Dermis blood vessel endothelial cell (primary cell): ENCODE data around the gene PPP1R1C. TPM values are rescaled to one million over a fixed set of nuclear protein-coding genes. Genes with fewer than 3 reads are reported as not detected.
A peak's percentile ranks its signal among the peaks of the same experiment; 100 is the strongest.

ENCODE experiments used
- DNase-seq: peaks from one replicate; pipeline ENCODE4 v3.0.0; 2010
- total RNA-seq: library from RNA; depleted of rRNA; stranded (reverse); fragments of >200 nt; gene quantifications from 2 replicates; pipeline ENCODE4 v1.2.3, GENCODE V29; 2014

The PPP1R1C gene
- total RNA-seq, 1 donor from 2014 or later, result 0.51 TPM

DNA sequence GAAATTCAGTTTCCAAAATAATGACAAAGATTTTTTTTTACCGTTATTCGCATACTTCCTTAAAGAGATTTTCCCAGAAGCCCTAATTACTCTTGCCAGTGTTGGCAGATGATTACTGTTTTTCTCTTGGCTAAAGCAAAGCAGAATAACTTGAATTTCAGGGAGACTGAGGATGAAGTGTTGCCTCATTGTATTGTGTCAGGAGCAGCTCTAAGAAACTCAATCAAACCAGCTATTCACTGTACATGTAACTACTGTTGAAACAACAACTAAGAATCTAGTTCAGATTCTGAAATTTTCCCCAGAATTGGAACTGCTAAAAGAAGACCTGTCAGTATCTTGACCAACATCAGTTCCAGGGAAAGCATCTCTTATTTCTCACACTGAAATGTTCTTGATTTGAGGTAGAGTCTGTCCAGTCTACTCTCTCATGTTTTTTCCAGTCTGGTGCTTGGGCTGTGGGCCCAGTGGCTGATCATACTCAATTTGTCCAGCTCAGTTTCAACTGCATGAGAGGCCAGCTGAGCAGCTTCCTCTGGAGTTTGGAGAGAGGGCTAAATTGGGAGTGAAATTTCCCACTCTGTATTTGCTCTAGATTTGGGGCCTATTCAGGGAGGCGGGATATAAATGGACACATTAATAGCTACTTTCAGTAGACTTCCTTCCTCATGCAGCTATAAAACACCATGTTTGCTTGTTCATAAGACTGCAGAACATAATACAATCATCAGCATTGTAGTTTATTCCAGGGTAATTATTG lies 78.5 kb downstream of the PPP1R1C start:
- DNase-seq, result peak; percentile 4

DNA sequence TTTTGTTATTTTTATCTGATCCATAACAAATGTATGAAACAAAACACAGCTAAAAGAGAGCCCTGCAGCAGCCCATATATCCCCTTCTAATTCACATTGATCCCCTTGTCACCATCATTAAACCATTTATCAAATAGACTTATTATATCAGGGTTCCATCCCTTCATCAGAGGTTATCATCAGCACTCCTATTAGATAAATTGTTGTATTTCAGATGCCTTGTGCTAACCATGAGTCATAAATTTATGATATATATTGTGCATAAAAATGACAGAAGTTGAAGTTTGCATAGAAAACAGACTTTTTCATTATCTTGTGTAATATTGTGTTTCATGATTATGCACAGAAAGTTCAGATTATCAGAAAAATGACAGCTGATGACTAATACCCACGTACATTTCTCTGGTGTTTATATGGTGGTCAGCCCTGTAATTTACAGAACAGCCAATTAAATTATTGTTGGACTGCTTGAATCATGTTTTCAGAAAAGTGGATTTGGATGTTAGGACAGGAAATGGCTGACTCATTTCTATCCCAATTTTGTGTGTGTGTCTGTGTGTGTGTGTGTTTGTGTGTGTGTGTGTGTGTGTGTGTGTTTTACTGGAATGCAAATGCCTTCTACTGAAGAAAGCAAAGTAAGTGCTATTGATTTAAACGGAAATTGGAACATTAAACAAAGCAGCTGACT lies 80.9 kb downstream of the PPP1R1C start:
- DNase-seq, result peak; percentile 77

DNA sequence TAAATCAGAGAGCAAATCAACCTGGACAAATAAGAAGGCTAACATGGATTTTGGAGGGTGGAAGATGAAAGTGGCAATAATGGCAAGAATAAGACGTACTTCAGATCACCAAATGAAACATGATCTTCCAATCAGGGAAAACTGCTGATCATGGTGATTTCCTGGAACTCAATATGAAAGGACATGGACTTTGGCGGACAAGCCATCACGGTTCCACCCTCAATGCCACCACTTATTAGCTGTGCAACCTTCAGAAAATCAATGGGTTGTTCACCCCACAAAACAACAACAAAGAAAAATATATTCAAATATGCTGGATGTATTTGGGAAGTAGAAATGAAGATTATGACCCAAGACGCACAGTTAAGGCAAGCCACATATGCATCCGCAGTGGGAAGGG lies 81.7 kb downstream of the PPP1R1C start:
- DNase-seq, result no peak

DNA sequence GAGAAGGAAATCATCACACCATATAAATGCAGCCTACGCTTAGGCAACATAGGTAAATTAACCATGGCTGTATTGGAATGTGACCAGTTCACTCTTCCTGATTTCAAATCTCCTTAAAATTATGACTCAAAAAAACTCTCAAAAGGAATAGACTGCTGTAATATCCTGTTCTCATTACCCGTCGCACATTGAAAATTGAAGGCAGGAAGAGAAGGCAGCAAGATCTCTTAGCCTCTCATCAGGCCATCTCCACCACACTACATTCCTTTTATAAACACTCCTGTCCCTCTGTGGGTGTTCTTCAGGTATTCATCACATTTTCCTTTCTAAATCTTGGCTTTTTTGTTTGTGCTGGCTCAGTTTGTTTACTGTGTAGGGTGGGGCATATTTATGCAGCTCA lies 83.2 kb downstream of the PPP1R1C start:
- peak; percentile 45 for DNase-seq

DNA sequence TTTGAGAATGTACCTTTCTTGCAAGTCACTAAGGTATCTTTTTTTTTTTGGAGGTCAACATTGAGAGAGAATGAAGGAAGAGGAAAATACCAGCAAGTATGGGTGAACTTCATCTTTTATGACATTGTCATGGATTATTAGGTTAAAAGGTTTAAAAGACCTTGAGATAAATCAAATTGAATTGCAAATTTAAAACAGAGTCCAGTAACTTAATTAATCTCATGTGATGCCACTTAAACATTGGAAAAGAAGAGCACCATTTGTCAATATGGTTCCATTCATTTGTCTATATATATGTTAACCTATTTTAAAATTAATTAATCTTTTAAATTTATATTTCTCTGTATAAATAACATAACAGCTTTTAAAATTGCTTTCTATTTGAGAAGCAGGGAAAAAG lies 83.8 kb downstream of the PPP1R1C start:
- DNase-seq, result no peak

DNA sequence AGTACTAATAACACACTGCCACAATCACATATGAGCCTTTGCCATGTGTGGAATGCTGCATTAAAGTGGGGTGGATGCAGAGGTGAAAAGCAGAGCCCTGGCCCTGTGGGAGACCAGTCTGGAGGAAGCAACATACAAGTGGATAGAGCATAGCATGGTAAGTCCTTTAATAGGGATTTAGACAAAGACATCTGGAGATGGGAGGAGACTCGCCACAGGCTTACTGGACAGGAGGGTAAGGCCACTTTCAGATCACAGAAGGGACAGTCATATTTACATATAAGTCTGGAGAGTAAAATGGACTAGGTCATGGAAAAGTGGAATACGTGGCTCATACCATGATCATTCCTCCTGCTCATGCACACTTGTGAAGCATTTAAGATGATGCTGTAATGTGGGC lies 84.3 kb downstream of the PPP1R1C start:
- no peak for DNase-seq

DNA sequence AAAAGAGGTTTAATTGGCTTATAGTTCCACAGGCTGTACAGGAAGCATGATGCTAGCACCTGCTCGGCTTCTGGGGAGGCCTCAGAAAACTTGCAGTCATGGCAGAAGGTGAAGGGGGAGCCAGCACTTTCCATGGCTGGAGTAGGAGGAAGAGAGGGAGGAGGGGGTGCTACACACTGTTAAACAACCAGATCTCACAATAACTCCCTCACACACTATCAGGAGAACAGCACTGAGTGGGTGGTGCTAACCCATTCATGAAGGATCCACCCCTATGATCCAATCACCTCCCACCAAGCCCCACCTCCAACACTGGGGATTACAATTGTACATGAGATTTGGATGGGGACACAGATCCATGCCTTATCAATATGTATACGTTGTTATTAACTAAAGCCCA lies 85.1 kb downstream of the PPP1R1C start:
- no peak for DNase-seq

DNA sequence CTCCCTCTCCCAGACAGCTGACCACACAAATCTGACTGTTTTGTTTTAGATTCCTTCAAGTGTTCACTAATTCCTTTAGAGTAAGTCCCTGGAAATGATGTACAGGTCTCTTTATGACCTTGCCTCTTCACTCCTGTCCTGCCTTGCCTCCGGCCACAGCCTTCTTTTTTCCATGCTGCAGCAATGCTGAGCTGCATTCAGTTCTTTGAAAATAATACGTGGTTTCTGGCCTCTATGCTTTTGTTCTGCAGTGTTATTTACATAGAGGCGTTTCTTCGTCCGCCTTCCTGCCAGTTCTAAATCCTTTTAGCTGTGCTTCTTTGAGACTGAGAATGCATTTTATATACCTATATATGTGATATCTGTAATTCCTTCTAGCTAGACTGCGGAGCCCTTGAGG lies 87.2 kb downstream of the PPP1R1C start:
- DNase-seq, result no peak

DNA sequence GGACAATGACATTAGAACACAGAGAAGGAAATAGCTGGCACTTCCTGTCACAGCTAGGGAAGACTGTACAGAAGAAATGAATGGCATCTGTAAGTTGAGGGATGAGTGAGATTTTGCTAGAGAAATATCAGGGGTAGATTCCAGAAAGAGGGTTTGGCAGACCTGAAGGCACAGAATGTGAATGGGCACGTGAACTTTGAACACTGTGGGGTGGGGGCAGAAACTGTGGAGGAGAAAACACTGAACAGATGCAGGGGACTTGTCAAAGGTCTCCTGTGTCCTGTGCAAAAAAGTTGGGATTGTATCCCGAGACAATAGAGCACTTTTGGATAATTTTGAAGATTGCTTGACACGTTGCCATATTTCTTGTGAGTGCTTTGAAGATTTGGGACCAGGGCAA lies 88.0 kb downstream of the PPP1R1C start:
- no peak for DNase-seq

DNA sequence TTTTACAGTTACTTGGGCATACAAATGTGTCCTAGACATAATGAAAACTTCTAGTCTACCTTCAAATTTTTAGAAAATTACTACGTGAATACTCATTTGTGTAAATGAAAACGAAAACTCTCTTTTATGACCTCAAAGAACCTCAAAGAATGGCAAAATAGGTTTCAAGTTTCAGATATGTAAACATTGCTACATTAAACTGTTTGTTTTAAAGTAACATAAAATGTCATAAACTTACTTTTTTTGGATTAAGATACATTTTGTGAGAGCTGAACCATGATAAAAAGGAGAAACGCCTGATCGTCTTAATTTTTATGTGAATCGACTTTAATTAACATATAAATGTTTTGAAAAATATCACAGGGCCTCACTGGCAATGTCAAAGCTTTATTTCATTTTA lies 91.4 kb downstream of the PPP1R1C start:
- DNase-seq, result no peak

DNA sequence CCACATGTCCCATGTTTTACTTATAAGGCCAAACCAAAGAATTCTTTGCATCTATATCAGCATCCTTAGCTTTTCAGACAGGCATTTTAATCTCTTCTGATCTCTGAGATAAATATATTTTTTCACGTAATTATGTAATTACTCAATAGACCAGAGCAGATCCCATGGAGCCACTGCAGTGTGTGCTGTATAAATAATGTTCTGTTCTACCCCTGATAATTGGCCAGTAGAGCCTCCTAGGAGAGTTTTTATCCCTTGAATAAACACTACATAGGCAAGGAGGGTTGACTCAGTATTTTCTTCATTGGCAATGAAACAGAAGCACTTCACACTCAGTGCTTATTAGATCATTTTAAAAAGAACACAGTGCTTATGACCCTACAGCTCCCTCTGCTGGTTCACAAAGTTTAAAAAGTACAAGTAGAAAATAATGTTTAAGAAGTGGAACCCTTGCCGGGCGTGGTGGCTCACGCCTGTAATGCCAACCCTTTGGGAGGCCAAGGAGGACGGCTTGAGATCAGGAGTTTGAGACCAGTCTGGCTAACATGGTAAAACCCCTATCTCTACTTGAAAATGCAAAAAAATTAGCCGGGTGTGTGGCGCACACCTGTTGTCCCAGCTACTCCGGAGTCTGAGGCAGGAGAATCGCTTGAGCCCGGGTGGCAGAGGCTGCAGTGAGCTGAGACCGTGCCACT lies 91.9 kb downstream of the PPP1R1C start:
- peak; percentile 90 for DNase-seq

DNA sequence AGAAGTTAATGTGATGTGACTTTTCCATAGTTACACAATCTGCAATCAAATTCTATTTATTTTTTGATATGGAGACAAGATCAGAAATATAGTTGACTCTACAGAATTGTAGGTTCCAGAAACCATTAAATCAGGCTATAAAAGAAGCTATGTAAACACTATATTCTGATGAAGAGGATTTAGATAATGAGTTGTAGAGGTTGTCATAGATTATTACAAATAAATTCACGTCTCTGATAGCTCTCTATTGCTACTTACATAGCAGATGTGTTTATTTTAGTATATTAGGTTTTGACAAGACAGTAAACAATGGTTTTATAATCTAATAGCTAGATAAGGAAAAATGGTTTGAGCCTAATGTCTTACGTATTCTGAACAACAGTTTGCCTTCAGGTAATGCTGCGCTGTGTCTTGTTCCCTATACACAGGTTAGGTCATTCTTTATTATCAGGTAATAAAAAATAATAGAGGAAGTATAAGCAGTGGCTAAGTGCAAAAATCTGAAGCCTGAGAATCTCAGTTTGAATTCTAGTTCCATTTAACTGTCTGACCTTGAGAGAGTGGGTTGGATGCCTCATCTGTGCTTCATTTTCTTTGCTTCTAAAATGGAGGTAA lies 93.4 kb downstream of the PPP1R1C start:
- DNase-seq, result no peak

DNA sequence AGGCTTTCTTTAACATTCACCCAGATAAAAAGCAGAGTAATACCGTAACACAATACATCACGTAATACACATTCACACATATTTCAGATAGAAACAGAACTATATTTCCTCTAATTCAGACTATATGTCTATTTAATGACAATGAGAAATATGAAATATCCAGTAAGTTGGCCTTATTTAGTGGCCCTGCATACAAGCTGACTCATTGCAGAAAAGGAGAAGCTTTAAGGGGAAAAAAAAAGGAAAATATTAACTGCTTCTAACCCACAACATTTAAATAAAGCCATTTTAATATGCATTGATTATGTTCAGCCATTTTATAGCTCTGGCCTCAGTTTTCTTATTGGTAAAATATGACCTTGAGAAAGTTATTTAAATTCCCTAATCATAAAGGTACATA lies 94.8 kb downstream of the PPP1R1C start:
- DNase-seq, result no peak

DNA sequence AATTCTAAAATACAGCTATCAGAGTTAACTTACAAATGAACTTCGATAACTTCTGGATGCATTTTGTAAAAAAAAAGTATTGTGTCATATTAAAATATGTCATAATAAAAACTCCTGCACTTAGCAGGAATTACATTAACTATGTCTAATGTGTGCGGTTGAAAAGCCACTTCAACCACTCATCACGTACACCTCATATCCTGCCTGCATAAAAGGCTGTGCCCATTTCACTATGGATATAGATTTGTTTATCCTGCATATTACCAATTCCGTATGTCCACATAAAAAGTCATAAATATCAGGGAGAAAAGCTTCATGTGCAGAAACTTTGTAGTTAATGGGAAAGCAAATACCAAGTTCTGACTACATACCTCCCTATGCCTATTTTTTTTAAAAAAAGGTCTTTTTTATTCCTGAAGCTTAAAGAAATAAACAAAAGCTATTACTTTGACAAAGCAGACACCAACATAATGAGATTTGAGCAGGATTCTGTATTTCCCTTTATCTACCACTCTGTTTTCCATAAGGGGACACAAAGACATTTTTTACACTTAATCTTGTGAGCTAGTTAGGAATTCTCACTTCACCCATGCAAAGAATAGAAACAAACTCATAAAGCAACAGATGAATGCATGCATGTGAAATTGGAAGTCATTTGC lies 96.1 kb downstream of the PPP1R1C start:
- DNase-seq, result no peak

DNA sequence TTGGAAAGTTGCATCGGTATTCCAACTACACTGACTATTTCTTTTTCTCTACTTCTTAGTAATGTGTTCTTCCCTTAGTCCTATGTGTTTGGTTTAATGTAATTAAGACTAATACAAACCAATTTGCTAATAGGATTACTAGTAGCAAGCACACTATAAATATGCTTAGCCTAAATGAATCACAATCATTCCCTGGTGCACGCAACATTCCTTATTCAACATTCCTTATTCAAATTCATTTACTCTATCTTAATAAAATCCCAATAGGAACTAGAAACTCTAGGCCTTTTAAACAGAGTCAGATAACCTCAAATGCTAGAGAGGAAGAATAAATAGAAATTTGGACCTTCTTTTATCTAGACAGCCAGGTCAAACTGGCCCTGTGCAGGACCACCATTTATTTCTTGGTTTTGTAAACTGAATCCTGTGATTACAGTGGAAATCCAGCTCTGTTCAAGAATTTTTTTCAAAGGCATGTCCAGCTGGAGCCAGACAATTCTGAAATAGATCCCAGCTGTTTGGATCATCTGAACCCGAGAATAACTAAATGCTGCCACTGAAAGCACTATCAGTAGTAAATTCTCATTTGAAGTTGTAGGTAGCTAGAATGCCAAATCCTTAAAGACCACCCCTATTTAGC lies 103.1 kb downstream of the PPP1R1C start:
- no peak for DNase-seq

DNA sequence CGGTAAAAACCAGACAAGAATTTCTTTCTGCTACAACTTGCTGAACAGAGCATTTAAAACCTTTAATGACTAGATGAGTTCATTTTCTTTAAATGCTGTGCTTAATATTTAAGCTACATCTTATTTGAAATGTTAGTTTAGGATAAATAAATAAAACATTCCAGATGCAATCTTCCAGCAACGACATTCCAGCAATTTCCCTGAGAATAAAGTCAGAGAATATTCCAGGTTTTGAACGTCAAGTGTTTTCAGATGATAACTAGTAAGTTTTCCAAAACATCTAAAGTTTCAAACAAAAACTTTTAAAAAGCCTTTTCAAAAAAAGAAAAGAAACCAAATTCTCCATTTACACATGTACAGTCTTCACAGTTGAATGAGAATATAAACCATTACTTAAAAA lies 104.8 kb downstream of the PPP1R1C start:
- no peak for DNase-seq

DNA sequence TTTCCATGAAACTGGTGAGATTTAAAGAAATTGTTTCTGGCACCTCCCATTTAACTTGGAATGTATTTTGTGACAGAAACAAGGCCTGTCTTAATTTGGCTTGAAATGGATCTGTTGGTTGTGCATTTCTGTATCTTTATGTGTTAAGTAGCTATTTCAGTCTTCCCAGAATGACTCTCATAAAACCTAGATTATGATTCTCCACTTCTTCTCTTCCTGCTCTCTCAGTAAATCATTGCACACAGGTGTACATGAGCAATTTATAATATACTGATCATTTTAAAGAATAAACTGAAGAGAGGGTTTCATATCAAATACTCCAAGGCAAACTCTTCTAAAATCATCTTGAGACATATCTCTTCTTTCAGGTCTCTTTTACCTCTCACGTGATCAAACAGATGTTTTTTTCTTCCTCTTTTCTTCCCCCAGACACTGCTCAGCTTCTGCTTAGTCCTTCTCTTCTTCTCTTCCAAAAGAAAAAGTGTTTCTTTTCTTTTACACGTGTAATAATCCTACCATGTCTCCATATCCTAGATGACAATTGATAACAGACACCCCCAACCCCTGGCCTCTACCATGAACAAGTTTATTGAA lies 112.0 kb downstream of the PPP1R1C start:
- no peak for DNase-seq

DNA sequence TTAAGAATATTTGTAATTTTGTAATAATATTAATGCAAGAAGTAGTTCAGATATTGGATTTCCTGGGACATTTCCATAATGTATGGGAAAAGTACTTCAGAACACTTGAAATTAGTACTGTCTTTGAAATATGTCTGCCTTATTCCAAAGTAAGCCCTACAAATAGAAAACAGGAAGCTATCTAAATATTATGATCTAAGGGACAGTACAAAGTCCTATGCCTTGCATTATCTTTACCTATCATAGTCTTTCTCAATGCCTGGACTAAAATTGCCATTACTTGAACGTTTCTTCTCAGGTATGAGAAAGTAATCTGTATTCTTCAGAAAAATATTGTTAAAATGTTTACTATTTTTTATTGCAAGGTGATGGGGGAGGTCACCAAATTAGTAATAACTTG lies 113.0 kb downstream of the PPP1R1C start:
- DNase-seq, result no peak

DNA sequence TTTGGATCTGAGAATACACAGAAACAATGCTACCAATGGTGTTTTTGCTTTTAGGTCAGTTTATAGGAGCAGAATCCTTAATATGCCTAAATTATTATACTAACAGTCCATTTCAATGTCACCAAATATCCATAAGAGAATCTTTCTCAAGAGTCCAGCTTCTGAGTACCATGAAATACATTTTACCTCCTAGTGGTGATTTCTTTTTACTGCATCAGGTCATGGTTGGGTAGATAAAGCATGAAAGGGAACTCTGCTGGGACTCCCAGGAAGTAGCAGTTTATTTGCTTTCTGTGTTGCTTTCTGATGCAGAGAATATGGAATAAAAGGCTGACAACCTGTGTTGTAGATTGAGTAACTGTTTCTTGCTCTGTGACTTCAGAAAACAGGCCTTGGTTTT lies 115.6 kb downstream of the PPP1R1C start:
- no peak for DNase-seq

DNA sequence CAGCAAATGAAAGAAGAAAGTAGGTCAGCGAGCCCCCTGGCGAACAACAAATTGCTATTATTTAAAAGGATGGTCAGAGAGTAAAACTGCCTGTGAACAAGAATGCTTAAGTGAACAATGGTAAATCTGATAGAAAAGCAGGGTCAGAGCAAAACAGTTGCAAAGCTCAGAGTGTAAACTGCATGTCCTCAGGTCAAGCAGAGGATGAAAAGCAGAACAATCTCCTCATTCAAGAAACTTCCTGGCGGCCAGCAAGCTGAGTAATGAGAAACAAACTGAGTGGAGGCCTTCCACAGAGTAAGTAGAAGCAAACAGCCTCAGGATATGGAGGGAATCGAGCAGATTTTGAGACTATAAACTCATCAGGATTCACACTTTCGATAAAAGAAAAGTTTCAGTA lies 117.9 kb downstream of the PPP1R1C start:
- DNase-seq, result no peak

DNA sequence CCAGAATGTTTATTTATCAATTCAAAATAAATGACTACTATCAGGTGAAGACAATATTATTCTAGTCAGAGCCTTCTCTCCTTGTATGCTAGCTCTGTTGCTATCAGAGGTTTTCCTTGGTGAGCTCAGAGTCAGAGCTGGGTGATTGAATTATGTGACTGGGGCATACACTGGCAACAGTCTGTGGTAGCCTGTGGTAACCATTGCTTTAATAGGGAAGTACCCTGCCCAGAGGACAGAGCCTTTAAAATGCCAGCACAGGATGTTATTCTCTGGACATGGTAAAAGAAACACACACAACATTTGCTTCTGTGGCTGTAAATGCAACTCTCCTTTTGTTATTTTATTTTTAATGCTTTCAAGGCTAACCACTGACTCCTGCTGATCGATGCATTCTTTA lies 124.7 kb downstream of the PPP1R1C start:
- no peak for DNase-seq

DNA sequence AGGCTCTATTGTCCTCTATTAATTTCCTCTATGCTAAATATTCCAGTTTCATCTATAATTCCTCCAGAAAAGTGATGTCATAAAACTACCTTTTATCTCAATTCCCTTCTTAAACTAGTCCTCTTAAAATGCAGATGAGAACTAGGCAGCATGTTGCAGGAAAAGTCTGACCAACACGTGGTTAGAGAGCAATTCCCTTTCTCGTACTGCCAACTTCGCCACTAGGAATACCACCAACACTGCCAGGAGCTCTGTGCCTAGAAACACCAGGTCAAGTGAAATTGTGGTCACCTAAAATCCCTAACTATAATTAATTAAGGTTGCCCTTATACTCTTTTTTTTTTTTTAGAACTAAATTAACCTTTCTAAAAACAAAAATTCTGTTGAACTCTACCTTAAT lies 127.7 kb downstream of the PPP1R1C start:
- no peak for DNase-seq
